ENCODE measurements around the gene HSD17B11.
"Not testable (repeated sequence)": the region's sequence is repeated elsewhere in the genome, so short reads cannot be mapped to it uniquely, and the experiment has no call there.

The HSD17B11 gene

DNA sequence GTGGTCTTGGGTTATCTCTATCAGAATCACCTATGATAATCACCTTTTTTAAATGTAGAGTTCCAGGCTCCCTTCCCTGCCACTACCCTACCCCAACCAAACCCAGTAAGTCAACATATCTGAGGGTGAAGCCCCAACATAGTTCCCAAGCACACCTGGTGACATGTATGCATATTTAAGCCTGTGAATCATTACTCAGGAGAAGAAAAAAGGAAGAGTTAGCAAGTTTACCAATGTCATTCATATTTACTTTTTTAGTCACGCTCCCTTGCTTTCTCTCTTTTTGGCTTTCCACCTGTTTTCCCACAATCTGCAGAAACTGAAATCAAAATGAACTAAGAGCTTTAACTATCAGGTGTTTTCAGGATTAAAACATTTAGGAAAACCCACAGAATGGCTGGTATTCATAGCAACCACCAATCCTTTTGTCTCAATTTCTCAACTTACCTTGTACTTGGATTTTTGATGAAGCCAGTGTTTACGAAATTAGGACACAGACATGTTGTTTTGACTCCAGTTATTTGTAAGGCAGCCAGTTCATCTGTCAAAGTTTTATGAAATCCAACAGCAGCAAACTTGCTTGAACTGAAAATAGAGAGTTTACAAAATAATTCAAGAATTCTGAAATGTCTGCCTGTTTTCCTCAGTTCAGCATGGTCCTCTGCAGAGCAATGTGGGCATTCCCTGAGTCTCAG, 34.0 kb downstream of the HSD17B11 start:
- no peak for FAIRE-seq

DNA sequence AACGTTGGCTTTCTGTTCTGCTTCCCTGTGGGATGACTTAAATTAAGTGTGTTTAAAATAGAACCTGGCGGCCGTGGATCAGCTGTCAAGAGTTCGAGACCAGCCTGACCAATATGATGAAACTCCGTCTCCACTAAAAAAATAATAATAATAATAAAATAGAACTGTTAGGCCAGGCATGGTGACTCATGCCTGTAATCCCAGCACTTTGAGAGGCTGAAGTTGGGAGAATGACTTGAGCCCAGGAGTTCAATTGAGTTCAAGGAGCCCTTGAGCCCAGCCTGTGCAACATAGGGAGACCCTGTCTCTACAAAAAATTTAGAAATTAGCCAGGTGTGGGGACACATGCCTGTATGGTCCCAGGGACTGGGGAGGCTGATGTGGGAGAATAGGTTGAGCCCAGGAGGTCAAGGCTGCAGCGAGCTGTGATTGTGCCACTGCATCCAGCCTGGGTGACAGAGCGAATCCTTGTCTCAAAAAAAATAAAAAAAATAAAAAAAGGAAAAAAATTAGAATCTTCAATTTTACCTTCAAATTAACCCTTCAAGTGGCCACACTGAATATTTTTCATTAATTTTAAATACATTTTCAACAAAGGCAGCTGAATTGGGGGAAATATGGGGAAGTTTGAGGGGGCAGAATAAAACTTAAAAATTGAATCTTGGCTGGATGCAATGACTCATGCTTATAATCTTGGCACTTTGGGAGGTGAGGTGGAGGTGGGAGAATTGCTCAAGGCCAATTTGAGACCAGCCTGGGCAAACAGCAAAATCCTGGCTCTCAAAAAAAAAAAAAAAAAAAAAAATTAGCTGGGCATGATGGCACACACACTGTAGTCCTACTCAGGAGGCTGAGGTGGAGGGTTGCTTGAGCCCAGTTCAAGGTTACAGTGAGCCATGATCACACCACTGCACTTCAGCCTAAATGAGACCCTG, 36.6 kb downstream of the HSD17B11 start:
- FAIRE-seq: no peak

DNA sequence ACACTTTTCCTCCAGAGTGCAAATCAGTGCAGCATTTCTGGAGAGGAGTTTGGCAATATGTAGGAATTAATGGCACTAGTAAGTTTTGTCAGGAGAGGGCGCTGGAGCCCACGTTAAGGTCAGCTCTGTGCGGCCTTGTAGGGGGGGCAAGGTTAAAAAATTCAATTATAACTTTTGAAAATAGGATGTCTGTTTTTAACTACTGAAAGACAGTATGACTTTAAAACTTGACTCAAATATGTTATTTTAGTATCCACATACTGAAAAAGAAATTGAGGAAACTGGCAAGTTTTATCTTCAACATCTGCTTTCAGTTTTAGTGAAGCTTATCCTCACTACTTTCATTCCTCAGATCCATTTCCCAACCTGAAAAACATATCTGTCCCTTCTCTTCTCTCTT, 37.4 kb downstream of the HSD17B11 start:
- peak; percentile 92 for FAIRE-seq

DNA sequence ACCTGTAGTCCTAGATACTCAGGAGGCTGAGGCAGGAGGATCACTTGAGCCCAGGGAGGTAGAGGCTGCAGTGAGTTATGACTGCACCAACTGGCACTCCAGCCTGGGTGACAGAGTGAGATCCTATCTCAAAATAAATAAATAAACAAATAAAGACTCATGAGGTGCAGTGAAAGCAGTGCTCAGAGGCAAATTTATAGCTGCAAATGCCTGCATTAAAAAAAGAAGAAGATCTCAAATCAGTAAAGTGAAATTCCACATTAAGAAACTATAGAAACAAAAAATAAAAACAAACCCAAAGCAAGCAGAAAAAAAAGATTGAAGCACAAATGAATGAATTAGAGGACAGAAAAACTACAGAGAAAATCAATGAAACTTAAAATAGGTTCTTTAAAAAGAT, 45.8 kb downstream of the HSD17B11 start:
- FAIRE-seq: no peak

DNA sequence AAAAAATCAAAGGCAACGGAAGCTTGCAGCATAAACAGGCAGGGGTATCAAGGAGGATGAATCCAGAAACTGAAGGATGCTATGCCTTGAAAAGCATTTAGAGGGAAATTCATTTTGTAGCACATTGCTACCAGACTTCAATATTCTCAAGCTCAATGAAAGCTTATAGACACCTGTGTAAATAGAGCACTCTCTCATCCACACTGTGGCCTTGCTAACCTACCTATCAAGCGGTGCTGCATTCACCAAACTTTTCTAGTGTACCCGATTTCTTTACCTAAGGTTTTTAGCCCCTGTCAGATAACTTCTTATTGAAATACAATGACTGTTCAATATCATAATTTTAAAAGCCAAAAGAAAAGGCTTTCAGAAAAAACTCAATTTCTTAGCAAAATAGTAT, 48.1 kb downstream of the HSD17B11 start:
- no peak for FAIRE-seq

DNA sequence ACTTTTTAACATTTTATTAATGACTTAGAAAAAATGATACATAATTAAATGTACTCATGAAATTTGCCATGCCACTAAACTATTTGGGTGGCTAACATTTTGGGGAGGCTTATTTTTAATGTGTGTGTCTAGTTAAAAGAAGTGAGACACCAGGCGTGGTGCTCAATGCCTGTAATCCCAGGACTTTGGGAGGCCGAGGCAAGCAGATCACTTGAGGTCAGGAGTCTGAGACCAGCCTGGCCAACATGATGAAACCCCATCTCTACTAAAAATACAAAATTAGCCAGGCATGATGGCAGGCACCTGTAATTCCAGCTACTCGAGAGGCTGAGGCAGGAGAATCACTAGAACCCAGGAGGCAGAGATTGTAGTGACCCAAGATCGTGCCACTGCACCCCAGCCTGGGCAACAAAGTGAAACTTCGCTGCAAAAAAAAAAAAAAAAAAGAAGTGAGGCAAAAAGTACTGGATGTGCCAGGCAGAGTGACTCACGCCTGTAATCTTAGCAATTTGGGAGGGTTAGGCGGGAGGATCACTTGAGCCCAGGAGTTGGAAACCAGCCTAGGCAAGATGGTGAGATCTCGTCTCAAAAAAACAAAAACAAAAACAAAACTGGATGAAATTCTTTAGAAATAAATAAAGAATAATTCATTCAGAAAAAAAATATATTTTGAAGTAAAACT, 48.9 kb downstream of the HSD17B11 start:
- FAIRE-seq: peak; percentile 41

DNA sequence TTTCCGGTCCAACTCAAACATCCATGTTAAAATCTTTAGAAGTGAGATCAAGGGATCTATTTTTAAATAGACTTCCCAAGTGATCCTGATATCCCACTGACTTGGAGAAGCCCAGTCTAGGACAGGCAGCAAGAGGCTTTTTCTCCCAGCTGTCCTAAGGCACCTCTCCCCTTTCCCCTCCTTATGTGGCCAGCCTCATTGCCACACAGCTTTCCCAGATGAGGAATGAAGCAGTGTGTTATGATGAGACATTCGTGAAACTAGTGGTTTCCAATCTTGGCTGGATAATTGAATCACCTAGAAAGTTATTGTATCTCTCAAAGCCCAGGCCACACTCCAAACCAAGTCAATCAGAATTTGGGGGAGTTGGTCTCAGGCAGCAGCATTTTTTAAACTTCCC, 51.5 kb downstream of the HSD17B11 start:
- no peak for FAIRE-seq

DNA sequence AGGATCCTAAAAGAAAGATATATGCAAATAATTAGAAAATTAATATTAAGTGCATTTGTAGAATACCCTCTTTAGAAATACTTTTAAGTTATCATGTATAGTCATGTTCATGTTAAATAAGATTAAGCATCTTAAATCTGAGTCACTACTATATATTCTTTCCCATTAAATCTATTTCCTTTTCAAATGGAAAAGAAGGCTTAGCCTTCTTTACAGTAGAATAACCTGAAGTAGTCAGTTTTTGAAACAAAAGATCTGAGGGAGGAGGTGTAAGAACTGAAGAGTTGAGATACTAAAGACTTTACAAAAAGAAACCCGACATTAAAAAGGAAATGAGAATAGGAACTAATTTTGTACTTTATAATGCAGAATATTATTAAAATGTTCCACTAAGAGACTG, 53.6 kb downstream of the HSD17B11 start:
- FAIRE-seq: no peak

DNA sequence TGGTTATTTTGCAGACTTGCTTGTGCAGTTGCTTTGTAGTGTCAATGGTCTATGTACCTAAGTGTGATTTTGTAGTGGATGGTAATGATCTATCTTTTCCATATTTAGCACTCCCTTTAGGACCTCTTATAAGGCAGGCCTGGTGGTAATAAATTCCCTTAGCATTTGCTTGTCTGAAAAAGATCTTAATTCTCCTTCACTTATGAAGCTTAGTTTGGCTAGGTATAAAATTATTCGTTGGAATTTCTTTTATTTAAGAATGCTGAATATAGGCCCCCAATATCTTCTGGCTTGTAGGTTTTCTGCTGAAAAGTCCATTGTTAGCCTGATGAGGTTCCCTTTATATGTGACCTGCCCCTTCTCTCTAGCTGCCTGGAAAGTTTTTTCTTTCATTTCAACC, 57.7 kb downstream of the HSD17B11 start:
- no peak for FAIRE-seq

DNA sequence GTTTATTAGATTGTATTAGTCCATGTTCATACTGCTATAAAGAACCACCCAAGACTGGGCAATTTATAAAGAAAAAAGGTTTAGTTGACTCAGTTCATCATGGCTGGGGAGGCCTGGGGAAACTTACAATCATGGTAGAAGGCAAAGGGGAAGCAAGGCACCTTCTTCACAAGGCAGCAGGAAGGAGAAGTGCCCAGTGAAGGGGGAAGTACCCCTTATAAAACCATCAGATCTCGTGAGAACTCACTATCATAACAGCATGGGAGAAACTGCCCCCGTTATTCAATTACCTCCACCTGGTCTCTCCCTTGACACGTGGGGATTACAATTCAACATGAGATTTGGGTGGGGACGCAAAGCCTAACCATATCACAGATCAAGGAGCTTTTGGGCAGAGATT, 60.2 kb downstream of the HSD17B11 start:
- no peak for FAIRE-seq

DNA sequence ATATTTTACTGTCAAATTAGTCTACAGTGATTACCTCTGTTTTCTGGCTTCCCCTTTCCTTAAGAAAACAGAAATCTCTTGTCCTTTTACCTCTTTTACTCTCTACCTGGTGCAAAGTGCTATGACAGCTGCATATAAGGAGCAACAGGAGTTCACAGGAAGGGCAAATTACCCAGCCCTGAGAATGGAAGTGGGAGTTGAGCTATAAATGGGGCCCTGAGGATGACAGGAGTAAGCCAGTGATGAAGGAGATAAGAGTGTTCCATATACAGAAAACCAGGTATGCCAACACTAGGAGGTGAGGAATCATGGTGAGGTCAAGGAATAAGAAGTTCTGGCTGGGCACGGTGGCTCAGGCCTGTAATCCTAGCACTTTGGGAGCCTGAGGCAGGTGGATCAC, 63.9 kb downstream of the HSD17B11 start:
- FAIRE-seq: no peak

DNA sequence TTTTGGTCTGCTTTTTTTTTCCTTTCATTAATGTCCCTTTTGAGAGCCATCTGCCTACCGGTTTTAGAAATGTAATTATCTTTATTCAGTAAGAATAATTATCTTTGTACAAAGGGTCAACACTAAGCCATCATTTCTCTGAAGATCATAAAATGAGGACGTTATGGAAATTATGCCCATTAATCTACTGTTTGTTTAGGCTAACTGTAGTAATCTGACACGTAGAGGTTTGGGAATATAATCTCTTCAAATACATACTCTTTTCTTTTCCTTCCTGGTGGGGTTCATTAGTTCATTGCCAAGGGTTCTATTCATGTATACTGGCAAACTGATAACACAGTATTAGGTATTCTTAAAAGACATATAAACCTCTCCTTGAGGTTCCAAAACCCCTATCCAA, 64.5 kb downstream of the HSD17B11 start:
- FAIRE-seq: no peak

DNA sequence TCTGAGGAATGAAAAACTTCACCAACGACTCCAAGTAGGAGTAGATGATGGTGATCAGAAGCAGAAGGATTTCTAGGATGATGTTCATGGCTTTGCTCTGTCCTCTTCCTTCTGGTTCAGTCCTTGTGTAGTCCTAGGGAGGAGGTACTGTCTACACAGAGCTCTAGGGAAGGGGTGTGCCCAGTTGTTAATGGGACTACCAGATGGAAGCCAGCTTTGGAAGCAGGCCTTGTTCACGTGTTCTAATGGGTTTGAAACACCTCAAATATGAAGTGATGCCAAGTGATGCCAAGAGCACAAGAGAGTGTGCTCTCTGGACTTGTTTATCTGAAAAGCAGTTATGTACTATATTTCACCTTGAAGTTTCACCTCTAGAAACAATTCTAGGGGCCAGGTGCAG, 68.2 kb downstream of the HSD17B11 start, which contains the start of gene HSD17B13:
Gene HSD17B13, minus strand, starts transcription at position 129 of the 400 bp plus-strand sequence. Its CDS starts 41 bp downstream, at position 88.
- FAIRE-seq: no peak

DNA sequence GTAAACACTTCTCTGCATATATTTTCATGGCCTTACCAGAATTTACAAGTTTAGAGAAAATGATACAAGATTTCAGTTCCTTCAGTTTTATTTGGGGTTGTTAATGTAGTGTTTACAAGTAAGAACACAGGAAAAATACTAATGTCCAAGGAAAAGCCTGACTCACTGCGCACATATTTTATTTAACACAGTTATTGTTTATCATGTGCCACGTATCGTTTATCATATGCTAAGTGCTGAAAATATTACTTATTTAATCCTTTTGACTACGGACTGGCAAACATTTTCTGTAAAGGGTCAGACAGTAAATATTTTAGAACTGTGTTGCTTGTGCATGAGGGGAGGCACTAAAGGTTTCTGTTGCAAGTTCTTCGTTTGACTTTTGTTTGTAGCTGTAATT, 69.1 kb downstream of the HSD17B11 start:
- FAIRE-seq: no peak

DNA sequence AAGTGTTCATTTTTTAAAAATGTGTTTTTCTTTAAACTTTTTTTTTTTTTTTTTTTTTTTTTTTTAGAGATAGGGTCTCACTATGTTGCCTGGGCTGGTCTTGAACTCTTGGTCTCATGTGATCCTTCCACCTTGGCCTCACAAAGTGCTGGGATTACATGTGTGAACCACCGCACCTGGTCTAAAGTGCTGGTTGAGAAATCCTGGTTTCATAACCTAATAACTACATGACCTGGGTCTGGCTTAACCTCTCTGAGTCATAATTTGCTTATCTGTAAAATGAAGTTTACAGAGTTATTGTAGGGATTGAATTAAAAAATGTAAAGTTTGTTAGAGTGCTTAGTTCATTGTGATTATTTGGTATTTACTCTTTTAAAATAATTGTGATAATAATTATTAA, 73.5 kb downstream of the HSD17B11 start:
- FAIRE-seq: no peak

DNA sequence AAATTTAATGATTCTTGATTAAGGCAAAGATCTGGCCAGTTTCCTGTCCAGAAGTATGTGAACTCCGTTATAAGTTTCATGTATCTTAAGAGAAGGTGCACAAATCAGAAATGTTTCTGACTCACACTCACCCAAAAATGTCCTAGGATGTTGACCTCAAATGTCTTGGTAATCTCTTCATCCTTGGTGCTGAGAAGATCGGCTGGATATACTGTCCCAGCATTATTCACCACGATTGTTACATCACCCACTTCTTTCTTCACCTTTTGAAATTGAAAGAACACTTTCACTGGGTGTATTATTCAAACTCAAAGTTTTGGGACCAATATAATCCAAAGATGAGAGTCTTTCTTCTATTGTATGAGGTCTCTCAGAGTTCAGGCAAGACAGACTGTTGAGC, 74.0 kb downstream of the HSD17B11 start:
- FAIRE-seq: no peak

DNA sequence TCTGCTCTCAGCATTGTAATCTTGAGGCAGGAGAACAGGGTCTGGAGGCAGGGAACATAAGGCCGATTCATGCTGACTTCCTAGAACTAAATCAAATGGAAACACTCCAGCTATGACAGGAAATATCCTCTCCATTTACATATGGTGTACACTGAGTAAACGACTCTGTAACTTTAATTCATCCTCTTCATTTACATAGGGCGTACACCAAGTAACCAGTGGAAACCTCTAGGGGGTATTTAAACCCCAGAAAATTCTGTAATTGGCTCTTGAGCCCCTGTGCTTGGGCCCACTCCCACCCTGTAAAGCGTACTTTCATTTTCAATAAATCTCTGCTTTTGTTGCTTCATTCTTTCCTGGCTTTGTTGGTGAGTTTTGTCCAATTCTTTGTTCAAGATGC, 76.0 kb downstream of the HSD17B11 start:
- FAIRE-seq: not testable (repeated sequence)

DNA sequence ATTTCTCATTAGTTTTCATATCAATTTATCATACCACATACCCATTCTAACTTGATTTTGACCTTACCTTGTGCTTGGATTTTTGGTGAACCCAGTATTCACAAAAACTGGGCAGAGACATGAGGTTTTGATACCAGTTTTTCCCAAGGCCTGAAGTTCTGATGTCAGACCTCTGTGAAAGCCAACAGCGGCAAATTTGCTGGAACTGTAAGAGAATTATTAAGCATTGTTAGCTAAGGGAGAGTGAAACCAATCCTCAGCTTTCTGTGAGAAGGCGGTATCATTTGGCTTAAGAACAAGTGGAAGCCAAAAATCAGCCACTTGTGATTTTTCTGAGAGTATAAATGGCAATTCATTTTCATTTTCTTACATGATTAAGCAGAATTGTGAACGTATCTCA, 77.2 kb downstream of the HSD17B11 start:
- FAIRE-seq: no peak

DNA sequence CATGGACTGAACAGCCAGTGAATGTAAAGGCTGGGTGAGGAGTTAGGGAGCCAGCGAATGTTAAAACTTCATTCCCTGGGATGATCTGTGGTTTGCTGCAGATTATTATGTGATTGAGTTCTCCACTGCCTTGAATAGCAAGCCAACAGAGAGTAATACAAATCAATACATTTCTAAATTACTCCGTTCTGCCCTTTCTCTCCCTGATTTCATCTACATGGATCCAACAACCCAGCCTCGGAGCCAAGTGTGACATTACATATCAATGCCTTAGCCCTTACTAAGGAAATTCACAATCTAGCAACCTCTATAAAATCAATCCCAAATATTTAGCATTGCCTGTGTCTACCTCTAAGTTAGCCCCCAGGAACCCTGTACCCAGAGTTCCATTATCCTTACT, 79.3 kb downstream of the HSD17B11 start:
- FAIRE-seq: no peak

DNA sequence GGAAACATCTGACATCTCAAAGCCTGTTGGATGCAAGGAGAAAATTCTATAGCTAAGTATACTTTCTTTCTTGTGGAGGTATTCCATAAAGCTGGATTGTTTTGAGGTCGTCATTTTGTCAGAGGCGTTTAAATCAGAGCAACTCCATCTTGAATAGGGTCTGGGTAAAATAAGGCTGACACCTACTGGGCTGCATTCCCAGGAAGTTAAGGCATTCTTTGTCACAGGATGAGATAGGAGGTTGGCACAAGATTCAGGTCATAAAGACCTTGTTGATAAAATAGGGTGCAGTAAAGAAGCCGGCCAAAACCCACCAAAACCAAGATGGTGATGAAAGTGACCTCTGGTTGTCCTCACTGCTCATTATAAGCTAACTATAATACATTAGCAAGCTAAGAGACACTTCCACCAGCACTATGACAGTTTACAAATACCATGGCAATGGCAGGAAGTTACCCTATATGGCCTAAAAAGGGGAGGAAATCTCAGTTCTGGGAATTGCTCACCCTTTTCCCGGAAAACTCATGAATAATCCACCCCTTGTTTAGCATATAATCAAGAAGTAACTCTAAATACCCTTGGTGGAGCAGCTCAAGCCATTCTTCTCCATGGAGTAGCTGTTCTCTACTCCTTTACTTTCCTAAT, 80.2 kb downstream of the HSD17B11 start:
- no peak for FAIRE-seq

DNA sequence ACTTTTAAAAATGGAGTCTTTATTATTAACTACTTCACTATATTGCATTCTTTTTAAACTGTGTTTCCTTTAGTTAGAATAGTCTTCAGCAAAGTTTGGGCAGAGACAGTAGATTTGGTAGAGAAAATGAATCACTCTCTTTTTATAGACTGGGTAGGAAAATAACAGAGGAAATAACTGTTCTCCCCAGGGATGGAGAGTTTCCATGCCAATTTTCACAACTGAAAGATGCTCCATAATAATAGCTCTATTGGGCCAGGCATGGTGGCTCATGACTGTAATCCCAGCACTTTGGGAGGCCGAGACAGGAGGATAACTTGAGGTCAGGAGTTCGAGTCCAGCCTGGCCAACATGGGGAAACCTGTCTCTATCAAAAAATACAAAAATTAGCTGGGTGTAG, 81.4 kb downstream of the HSD17B11 start:
- FAIRE-seq: no peak

DNA sequence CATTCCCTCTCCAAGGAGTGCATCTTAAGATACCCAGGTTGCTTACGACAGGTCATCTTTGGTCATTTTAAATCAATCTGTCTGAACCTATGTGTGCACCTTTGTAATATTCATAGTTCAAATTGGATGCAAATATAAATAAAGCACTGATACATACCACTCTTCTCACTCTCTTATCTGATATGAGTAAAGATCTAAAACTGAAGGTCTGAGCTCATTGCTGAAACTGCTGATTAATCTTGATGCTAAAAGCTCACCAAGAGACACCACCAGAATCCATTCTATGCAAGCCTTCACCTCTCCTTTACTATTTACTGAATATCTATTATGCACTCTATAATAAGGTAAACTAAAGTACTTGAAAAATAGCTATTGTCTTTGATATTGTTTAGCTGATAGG, 84.9 kb downstream of the HSD17B11 start:
- no peak for FAIRE-seq

DNA sequence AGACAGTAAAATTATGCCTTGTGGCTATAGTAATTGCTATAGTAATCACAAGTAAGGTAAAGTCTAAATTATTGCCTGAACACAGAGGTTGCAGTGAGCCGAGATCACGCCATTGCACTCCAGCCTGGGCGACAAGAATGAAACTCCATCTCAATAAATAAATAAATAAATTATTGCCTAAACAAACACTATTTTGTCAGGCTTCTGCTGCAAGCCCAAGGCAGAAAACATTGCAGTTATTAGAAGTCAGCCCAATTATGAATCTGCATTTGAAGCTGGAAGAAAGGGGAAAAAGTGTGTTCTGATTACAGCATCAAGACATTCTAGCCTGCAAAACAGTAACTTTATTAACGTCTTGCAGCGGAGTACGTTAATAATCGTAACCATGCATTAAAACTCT, 85.4 kb downstream of the HSD17B11 start:
- no peak for FAIRE-seq

Measured in endometrium (tissue), 2 donors.